SH-SY5Y (cell line): ENCODE data around the gene LMO1.

Experiments
- GATA2 ChIP-seq: IDR thresholded peaks from 2 replicates; pipeline ENCODE4 v1.6.1; 2011; ENCODE audit warnings: mild to moderate bottlenecking, low read depth, low read length
- GATA3 ChIP-seq: IDR thresholded peaks from 2 replicates; pipeline ENCODE4 v1.6.1; 2011; ENCODE audit warnings: low read depth, mild to moderate bottlenecking, low read length, moderate library complexity

- TF ChIP-seq GATA2 (no peak), GATA3 (no peak)
Measured at GRCh38 chr11:8222820-8223512, 40.7 kb downstream of the LMO1 start.
